ENCODE data around the gene EIF4H.
"Not testable (repeated sequence)": the region's sequence is repeated elsewhere in the genome, so short reads cannot be mapped to it uniquely, and the experiment has no call there.

EIF4H gene

DNA sequence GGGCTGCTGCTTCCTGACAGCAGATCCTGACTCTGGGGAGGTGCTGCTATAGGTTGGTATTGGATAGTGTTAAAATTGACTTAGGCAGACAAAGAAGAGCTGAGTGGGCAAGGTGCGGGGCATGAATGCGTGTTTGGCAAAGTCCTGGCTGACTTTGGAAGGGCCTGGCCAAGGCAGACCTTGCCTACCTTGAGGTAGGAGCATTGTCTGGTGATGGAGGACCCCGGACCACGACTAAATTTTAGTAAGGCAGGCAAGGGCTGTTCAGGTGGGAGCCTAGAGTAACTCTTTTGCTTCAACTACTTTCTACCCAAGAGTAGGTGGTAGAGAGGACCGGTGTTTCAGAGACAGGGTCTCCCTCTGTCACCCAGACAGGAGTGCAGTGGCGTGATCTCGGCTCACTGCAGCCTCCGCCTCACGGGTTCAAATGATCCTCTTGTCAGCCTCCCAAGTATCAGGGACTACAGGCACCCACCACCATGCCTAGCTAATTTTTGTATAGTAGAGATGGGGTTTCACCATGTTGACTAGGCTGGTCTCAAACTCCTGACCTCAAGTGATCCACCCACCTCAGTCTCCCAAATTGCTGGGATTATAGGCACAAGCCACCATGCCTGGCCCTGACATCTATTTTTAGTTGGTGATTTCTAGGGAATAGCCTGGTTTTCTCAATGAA, 23.4 kb downstream of the EIF4H start:
- no peak for DNase-seq (ENCODE audit: low read depth in 2 of 3, low spot score in 2 of 3)

DNA sequence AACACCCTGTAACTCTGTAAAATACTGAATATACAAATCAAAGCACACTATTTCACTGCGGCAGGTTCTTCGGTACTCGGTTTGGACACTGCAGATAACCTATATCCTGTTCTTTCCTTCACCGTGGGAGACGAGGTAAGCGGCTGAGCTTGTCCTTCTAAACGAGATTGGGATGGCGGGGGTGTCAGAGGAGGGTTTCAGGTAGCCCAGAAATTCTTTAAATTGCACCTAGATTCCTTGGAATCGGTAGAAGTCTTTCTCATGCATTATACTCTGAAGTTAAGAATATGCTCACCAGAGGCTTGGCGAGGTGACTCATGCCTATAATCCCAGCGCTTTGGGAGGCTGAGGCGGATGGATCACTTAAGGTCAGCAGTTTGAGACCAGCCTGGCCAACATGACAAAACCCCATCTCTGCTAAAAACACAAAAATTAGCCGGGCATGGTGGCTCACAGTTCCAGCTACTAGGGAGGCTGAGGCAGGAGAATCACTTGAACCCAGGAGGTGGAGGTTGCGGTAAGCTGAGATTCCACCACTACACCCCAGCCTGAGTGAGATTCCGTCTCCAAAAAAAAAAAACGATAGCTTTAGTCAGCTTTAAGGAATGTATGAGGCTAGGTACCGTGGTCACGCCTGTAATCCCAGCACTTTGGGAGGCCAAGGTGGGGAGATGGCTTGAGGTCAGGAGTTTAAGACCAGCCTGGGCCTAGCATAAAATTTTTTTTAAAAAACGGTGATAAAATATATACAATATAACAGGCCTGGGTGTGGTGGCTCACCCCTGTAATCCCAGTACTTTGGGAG, 25.6 kb downstream of the EIF4H start:
- DNase-seq (ENCODE audit: low read depth in 2 of 3, low spot score in 2 of 3) = no peak

DNA sequence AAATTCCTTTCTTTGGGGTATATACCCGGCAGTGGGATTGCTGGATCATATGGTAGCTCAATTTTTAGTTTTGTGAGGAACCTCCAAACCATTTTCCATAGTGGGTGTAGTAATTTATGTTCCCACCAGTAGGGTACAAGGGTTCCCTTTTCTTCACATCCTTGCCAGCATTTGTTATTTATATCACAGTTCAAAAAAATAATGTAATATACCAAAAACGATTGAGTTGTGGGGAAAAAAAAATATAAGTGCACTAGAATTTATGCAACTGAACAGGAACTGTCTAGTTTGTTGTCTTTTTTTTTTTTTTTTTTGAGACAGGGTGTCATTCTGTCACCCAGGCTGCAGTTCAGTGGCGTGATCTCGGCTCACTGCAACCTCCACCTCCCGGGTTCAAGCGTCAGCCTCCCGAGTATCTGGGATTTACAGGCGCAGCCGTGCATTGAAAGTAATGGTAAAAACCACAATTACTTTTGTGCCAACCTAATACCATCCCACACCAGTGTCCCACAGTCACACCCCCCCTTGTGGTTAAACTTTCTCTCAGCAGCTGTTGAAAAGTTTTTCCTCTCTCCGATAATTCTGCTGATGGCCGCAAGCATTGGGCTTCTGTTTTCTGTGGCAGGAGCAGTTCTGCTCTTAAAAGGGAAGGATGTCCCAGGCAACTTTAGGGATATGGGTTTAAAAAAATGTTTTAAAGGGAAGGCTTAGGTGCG, 28.8 kb downstream of the EIF4H start:
- DNase-seq (ENCODE audit: low read depth in 2 of 3, low spot score in 2 of 3) = no peak

DNA sequence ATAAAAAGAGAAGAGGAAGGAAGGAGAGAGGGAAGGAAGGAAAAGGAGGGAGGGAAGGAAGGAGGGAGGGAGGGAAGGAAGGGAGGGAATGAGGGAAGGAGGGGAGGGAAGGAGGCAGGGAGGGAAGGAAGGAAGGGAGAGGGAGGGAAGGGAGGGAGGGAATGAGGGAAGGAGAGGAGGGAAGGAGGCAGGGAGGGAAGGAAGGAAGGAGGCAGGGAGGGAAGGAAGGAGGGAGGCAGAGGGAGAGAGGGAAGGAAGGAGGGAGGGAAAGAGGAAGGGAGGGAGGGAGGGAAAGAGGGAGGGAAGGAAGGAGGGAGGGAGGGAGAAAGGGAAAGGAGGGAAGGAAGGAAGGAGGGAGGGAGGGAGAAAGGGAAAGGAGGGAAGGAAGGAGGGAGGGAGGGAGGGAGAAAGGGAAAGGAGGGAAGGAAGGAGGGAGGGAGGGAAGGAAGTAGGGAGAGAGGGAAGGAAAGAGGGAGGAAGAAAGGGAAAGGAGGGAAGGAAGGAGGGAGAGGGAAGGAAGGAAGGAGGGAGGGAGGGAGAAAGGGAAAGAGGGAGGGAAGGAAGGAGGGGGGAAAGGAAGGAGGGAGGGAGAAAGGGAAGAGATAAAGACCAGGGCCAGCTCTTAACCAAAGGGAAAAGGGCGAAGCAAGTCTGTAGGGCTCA, 29.9 kb downstream of the EIF4H start:
- no peak for DNase-seq (ENCODE audit: low read depth in 2 of 3, low spot score in 2 of 3)

DNA sequence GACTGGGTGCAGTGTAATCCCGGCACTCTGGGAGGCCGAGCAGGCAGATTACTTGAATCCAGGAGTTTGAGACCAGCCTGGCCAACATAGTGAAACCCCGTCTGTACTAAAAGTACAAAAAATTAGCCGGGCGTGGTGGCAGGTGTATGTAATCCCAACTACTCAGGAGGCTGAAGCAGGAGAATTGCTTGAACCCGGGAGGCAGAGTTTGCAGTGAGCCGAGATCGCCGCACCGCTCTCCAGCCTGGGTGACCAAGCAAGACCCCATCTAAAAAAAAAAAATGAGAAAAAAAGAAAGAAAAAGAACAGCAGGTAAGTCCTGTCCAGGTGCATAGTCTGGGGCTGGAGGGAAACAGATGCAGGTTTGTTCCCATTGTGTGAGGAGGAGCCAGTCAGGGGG, 31.9 kb downstream of the EIF4H start:
- not testable (repeated sequence) for DNase-seq (ENCODE audit: low read depth in 2 of 3, low spot score in 2 of 3)

DNA sequence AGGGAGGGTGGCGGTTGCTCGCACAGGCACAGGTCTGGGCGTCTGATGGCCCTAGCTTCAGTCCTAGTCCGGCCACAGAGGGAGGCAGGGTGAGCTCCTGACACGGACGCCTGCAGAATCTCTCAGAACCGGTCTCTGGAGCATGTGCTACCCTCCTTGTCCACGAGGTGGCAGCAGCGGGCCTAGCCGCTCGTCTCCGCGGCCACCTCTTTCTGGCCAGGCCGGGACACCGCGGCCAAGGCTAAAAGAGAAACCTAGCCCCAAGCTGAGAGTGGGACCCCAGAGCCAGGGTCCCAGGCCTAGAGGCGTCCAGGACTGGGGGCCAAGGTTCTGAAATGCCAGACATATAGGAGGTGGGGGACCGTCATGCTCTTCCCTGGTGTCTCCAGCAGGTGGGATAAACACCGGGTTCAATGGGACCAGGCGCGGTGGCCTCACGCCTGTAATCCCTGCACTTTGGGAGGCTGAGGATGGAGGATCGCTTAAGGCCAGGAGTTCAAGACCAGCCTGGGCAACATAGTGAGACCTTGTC, 32.5 kb downstream of the EIF4H start:
- DNase-seq (ENCODE audit: low read depth in 2 of 3, low spot score in 2 of 3) = peak; percentile 53 to 89 (median 89)

DNA sequence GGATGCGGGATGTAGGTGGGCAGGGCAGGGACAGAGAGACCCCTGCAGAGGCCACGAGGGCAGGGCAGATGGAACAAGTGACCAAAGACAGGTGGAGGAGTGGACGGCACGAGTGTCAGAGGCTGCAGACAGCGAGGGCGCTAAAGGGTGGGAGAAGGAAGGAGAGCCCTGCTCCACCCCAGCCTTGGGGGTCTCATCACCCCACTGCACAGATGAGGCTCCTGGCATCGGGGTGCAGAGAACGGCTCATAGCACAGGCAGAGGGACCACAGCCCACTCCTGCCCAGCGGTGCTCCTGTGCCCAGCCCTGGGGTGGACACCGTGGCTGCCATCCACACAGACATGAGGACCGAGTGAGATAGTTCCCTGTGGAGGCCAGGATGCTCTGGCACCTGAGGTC, 33.4 kb downstream of the EIF4H start:
- no peak for DNase-seq (ENCODE audit: low read depth in 2 of 3, low spot score in 2 of 3)

DNA sequence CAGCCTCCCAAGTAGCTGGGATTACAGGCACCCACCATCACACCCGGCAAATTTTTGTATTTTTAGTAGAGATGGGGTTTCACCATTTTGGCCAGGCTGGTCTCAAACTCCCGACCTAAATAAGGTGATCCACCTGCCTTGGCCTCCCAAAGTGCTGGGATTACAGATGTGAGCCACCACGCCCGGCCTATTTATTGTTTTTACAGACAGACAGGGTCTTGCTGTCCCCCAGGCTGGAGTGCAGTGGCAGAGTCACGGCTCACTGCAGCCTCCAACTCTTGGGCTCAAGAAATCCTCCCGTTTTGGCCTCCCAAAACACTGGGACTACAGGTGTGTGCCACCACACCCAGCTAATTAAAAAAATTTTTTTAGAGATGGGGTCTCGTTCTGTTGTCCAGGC, 34.1 kb downstream of the EIF4H start:
- not testable (repeated sequence) for DNase-seq (ENCODE audit: low read depth in 2 of 3, low spot score in 2 of 3)

DNA sequence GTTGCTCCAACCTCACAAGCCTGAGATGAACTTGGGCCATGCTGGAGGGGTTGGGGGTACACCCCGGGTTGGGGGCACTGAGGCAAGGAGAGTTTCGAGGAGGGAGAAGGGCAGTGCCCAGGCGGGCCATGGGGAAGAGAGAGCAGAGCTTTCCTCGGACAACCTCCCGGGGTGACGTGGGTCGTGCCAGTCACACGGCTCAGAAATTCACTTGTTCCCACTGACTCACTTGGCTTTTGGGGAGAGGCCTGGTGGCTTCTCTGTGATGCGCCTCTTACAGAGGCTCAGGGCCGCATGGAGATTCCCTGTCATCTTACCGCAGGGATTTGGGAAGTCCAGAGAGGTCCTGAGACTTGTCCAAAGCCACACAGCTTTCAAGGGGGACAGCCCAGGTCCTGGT, 38.5 kb downstream of the EIF4H start:
- DNase-seq (ENCODE audit: low read depth in 2 of 3, low spot score in 2 of 3) = no peak

DNA sequence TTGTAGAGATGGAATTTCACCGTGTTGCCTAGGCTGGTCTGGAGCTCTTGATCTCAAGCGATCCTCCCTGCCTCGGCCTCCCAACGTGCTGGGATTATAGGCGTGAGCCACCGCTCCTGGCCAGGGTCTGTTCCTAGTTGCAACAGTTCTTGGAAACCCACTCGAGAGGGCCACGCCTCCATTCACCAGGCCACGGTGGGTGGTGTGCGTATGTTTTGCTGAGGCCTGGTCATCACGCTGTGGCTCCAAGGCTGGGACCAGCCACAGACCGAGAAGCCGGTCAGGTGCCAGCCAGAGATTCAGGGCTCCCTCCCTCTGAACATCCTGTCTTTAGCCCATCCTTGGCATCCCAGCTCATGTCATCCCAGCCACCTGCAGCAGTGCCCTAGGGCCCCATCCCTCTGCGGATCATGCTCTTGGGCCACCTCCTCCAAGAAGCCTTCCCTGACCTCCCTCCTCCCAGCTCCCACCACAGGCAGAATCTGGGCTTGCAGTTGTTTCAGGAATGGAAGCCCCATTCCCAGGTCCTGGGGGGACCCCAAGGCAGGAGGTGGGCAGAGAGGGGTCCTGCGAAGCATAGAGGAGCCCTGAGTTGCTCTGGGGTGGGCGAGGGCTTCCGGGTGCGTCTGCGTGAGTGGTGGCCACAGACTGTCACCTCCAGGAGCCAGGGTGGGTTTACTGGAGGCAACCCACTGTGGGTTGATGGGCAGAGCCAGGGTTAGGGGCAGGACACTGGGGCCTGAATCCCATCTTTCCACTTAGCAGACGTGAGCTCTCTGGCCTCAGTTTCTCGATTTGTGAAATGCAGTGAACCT, 40.9 kb downstream of the EIF4H start:
- DNase-seq (ENCODE audit: low read depth in 2 of 3, low spot score in 2 of 3) = no peak

DNA sequence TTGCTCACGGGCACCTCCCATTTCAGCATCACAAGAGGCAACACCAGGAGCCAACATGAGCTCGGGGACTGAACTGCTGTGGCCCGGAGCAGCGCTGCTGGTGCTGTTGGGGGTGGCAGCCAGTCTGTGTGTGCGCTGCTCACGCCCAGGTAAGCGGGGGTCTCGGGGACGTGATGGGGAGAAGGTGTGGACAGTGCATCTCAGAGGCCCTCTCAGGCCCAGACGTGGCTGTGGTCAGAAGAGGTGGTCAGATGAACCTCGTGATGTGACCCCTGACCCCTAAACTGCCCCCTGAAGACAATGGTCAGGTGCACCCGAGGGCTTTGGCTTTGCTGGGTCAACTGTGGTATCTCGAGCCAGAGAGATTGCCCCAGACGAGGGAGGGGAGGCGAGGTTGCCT, 41.8 kb downstream of the EIF4H start:
- DNase-seq (ENCODE audit: low read depth in 2 of 3, low spot score in 2 of 3) = no peak

DNA sequence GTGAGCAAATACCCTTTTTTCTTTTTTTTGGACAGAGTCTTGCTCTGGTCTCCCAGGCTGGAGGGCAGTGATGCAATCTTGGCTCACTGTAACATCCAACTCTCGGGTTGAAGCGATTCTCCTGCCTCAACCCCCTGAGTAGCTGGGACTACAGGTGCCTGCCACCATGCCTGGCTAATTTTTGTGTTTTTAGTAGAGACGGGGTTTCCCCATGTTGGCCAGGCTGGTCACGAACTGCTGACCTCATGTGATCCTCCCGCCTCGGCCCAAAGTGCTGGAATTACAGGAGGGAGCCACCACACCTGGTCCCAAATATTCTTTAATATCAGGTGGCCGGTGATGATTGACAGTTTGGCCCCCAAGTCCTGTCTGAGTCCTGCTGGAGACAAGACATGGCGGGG, 42.2 kb downstream of the EIF4H start:
- no peak for DNase-seq (ENCODE audit: low read depth in 2 of 3, low spot score in 2 of 3)

DNA sequence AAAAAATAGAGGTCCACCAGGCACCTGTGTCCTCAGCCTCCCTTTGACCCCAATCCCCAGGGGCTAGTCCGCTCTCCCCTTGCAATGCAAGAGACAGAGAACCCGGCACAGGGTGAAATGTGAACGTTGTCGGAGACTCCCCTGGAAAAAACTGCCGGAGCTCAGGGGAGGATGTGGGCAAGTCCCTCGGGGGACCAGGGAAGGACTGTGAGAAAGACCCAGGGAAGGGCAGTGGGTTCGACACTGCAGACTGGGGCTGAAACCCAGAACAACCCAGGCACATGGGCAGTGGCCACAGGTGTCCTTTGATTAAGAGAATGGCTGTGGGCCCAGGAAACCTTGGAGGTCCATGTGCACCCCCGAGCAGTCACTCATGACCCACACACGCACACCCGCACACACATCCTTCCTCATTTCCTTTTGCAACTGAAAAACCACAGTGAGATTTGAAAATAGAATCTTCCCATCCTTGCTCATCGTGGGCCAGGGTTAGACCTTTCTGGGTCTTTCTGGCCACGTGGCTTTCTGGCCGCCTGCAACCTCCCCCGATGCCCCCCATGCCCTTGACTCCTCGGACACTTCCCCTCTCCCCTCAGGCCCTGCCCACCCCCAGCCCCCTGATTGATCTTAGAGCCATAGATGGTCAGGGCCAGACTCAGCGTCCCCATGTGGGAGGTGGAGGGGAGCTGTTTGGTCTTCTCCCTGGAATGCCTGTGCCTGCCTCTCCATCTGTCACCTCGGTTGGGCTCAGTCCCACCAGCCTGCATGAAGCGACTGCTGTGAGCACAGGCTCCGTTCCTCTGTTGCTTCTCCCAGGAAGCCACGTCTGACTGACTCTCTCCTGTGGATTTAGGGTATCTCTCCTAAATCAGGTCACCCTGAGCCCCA, 43.5 kb downstream of the EIF4H start:
- DNase-seq (ENCODE audit: low read depth in 2 of 3, low spot score in 2 of 3) = no peak

DNA sequence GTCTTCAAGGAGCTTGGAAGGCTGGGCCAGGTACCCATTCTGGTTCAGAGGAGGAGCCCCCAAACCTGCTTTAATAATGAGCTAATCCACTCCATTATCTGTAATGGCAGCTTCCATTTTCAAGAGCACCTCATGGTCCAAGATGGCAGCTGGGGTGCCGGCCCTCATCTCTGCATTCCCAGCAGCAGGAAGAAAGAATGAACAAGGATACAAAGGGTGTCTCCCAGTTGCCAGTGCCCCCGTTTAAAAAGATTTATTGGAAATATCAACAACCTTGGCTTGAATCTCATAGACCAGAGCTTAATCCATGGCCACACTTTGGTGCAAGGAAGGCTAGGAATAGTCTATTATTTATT, 44.2 kb downstream of the EIF4H start:
- no peak for DNase-seq (ENCODE audit: low read depth in 2 of 3, low spot score in 2 of 3)

DNA sequence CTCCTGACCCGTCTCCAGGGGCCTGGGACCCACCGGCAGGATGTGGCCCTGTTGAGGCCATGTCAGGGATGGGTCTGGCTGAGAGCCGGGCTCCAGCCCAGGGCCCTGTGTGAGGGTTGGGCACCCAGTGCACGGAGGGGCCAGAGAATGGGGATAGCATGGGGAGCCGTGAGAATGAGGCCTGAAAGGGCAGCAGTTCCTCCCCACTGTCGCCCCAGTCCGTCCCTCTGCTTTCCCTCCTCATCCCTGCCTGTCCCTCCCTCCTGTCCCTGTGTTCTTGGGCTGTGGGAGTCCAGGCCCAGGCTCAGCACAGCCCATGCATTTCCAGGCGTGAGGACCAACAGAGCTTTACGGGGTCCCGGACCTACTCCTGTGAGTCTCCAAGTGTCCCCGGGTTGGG, 45.3 kb downstream of the EIF4H start:
- DNase-seq (ENCODE audit: low read depth in 2 of 3, low spot score in 2 of 3) = no peak

DNA sequence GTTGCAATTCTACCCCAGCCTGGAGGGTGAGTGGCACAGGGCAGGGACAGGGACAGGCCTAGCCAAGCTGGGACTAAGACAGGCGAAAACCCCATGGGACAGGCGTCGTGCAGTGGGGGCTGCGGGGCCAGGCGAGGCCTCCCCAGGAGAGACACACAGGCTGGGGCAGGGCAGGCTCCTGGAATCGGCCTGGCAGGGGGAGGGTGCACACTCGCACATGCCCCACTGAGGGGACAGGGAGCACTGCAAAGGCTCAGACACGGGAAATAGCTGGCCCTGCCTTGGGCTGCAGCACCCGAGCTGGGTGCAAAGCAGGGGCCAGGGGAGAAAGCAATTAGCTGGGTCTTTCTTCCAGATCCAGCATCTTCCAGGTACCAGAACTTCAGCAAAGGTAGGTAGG, 46.1 kb downstream of the EIF4H start:
- no peak for DNase-seq (ENCODE audit: low read depth in 2 of 3, low spot score in 2 of 3)

DNA sequence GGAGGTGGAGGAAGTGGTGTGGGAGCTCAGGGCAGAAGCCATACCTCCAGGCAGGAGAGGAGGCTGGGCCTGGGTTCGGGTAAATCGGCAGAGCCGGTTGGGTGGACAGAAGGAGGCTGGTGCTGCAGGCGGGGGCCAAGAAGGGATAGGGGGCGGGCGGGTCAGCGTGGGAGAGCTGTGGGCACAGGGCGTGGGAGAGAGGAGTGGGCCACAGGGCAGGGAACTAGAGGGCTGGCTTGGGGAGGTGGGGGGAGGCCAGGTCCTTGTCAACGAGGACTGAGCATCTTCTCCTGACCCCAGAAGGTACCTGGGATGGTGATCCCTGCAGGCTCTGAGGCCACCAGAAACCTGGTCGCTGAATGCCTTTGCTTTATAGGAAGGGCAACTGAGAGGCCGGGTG, 47.6 kb downstream of the EIF4H start:
- DNase-seq (ENCODE audit: low read depth in 2 of 3, low spot score in 2 of 3) = no peak

DNA sequence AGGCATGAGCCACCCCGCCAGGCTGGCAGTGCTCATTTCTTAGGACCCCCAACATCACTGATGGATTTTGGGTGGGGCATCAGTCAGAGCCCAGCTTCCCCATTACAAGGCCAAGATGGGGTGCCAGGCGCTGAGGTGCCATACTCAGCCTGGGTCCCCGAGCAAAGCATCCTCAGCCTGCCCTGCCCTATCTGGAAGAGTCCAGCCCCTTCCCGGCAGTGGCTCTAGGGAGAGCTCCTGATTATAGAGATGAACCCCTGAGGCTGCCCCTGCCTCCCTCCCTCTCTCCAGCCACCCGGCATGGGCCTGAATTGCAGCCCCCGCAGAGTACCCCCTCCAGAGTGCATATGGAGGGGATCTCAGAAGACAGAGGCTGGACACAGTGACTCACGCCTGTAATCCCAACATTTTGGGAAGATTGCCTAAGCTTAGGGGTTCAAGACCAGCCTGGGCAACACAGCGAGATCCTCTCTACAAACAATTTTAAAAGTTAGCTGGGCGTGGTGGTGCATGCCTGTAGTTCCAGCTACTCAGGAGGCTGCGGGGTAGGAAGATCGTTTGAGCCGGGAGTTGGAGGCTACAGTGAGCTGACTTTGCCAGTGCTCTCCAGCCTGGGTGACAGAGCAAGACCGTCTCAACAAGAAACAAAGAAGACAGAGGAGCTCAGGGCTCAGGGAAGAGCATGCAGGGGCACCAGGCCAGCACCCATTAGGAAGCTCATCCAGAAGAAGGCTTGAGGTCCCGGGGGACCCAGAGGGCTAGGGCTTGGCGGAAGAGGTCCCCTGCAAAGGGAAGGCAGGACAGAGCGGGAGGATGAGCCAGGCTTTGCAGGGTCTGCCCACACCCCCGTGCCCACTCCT, 48.9 kb downstream of the EIF4H start:
- no peak for DNase-seq (ENCODE audit: low read depth in 2 of 3, low spot score in 2 of 3)

Data from activated CD8-positive, alpha-beta memory T cell treated with anti-CD3 and anti-CD28 coated beads for 48 hours (primary cell).